K562 (cell line): ENCODE results near the gene FAM149B1. TPM values are rescaled to one million over a fixed set of nuclear protein-coding genes. Genes with fewer than 3 reads are reported as not detected.

ENCODE experiments used
- ATAC-seq: fragments of 200-7000 bp; cut with Tn5 transposase; 3 replicates; pipeline ENCODE4 v1.9.1; 2020; ENCODE audit warnings: moderate library complexity
- BruUV-seq: library from RNA; stranded (reverse); fragments of 400-500 nt; replicated peaks from 2 replicates; lab custom pipeline; 2021; lab: Mats Ljungman, UMichigan
- CTCF ChIA-PET: fragments of 300-600 bp; formaldehyde crosslinking; extraction: SDS; loops from one replicate; lab custom pipeline; 2021; ENCODE audit warnings: low intra/inter-chr PET ratio; lab: Yijun Ruan, JAX
- POLR2A ChIA-PET: fragments of 300-600, 350-650 bp; sonication (Branson Sonifier 250); formaldehyde crosslinking; extraction: SDS; loops from one replicate; lab custom pipeline; 2021; ENCODE audit warnings: antibody characterized with exemption, inconsistent platforms; lab: Yijun Ruan, JAX
- DNase-seq, 4 experiments: peaks; one replicate each; pipeline versions ENCODE4 v3.0.0 to v3.0.0-alpha.2; 2011 to 2018; ENCODE audit warnings: low spot score in 3 of 4, mixed read lengths in 3 of 4; ENCODE audit errors: extremely low read depth in 1 of 4
- FAIRE-seq: peaks from 2 replicates; lab custom pipeline; 2011; peaks lifted over from hg19 to GRCh38; lab: Jason Lieb, UNC
- H2AFZ ChIP-seq: 2 replicates; pipeline ENCODE4 v1.6.0; 2011; ENCODE audit warnings: low read depth, low read length, control low read depth, inconsistent platforms
- H3K27ac ChIP-seq: fragments of 200-600 bp; 3 replicates; pipeline ENCODE4 v1.8.0; 2011; ENCODE audit warnings: low read depth, mild to moderate bottlenecking, control low read depth, inconsistent platforms, low read length, moderate library complexity, mixed read lengths; ENCODE audit errors: extremely low read depth
- H3K27me3 ChIP-seq, 2 experiments: fragments of 300-600 bp in 1 of 2; 2 replicates in 1 of 2; 3 replicates in 1 of 2; pipeline versions ENCODE4 v1.6.0 to v1.8.0; 2011; ENCODE audit warnings: inconsistent platforms in 2 of 2, low read length in 2 of 2, mild to moderate bottlenecking in 1 of 2, mixed read lengths in 1 of 2, moderate library complexity in 1 of 2; ENCODE audit not compliant: control insufficient read depth in 2 of 2, insufficient read depth in 2 of 2
- H3K36me3 ChIP-seq: fragments of 300-600 bp; 3 replicates; pipeline ENCODE4 v1.8.0; 2011; ENCODE audit warnings: mild to moderate bottlenecking, low read length, inconsistent platforms; ENCODE audit not compliant: control insufficient read depth, insufficient read depth
- H3K4me1 ChIP-seq, 2 experiments: fragments of 200-600 bp in 1 of 2; replicated peaks in 1 of 2; 2 replicates in 1 of 2; 3 replicates in 1 of 2; pipeline versions ENCODE4 v1.5.1 to v1.8.0; 2011; ENCODE audit warnings: inconsistent platforms in 2 of 2, low read length in 2 of 2, mild to moderate bottlenecking in 1 of 2, mixed read lengths in 1 of 2, moderate library complexity in 1 of 2; ENCODE audit not compliant: control insufficient read depth in 2 of 2, insufficient read depth in 2 of 2
- H3K4me2 ChIP-seq: 2 replicates; pipeline ENCODE4 v1.6.1; 2011; ENCODE audit warnings: low read length, control low read depth, inconsistent platforms, mixed read lengths; ENCODE audit not compliant: insufficient read depth
- H3K4me3 ChIP-seq: fragments of 200-600 bp; sonication (generic), shearing (Covaris generic); 2 replicates; pipeline ENCODE4 v1.5.1; 2016; ENCODE audit warnings: control low read depth, inconsistent platforms
- H3K79me2 ChIP-seq: fragments of 200-600 bp; 3 replicates; pipeline ENCODE4 v1.8.0; 2011; ENCODE audit warnings: low read length, inconsistent platforms; ENCODE audit not compliant: control insufficient read depth, insufficient read depth
- H3K9ac ChIP-seq, 2 experiments: 2 replicates each; pipeline versions ENCODE4 v1.6.0 to v1.6.1; 2011; ENCODE audit warnings: low read depth in 2 of 2, low read length in 2 of 2, control low read depth in 1 of 2, inconsistent platforms in 1 of 2, mild to moderate bottlenecking in 1 of 2, mixed read lengths in 1 of 2; ENCODE audit not compliant: insufficient read depth in 1 of 2
- H3K9me1 ChIP-seq: one replicate; pipeline ENCODE4 v1.6.0; 2011; ENCODE audit warnings: inconsistent platforms, mild to moderate bottlenecking, low read length, moderate library complexity; ENCODE audit not compliant: control insufficient read depth, insufficient read depth
- H3K9me3 ChIP-seq: replicated peaks from 2 replicates; pipeline ENCODE4 v1.5.1; 2011; ENCODE audit warnings: low read depth, low read length, inconsistent platforms; ENCODE audit not compliant: control insufficient read depth, insufficient read depth
- H4K20me1 ChIP-seq: replicated peaks from 2 replicates; pipeline ENCODE4 v1.6.1; 2011; ENCODE audit warnings: low read length, inconsistent platforms, mixed read lengths; ENCODE audit not compliant: control insufficient read depth, insufficient read depth
- ADNP ChIP-seq: fragments of 200-800 bp; sonication (Bioruptor generic); IDR thresholded peaks from 2 replicates; pipeline ENCODE4 v1.6.1; 2016; ENCODE audit warnings: missing genetic modification characterization, missing compliant biosample characterization
- BCOR ChIP-seq: fragments of 450-650 bp; IDR thresholded peaks from 2 replicates; pipeline ENCODE4 v1.6.1; 2016
- CBX3 ChIP-seq, 2 experiments: IDR thresholded peaks; 1 replicate in 1 of 2; 2 replicates in 1 of 2; pipeline ENCODE4 v1.6.1; 2012; ENCODE audit warnings: inconsistent platforms in 2 of 2, low read length in 2 of 2, borderline replicate concordance in 1 of 2, control low read depth in 1 of 2
- FOXA1 ChIP-seq: fragments of 450-650 bp; IDR thresholded peaks from 2 replicates; pipeline ENCODE4 v1.6.1; 2016; ENCODE audit warnings: mild to moderate bottlenecking, borderline replicate concordance
- GMEB1 ChIP-seq: fragments of 250-450 bp; sonication (Bioruptor Pico); IDR thresholded peaks from 2 replicates; pipeline ENCODE4 v1.4.0; 2020; ENCODE audit warnings: mild to moderate bottlenecking
- PHTF2 ChIP-seq: fragments of 250-450 bp; sonication (Bioruptor Pico); IDR thresholded peaks from 2 replicates; pipeline ENCODE4 v1.5.0; 2021; ENCODE audit warnings: mild to moderate bottlenecking
- PML ChIP-seq: IDR thresholded peaks from 2 replicates; pipeline ENCODE4 v1.6.1; 2012; ENCODE audit warnings: low read length, inconsistent platforms
- RBM25 ChIP-seq: fragments of 200-400 bp; formaldehyde crosslinking; IDR thresholded peaks from 2 replicates; pipeline ENCODE4 v1.6.1; 2018; ENCODE audit warnings: low read length, low read depth, moderate library complexity; ENCODE audit not compliant: severe bottlenecking
- TRIM28 ChIP-seq: fragments of 450-650 bp; IDR thresholded peaks from 2 replicates; pipeline ENCODE4 v1.6.1; 2017
- ZEB2 ChIP-seq: fragments of 450-650 bp; IDR thresholded peaks from 2 replicates; pipeline ENCODE4 v1.6.1; 2016
- ZNF146 ChIP-seq: IDR thresholded peaks from one replicate; pipeline ENCODE4 v1.6.1; 2018; ENCODE audit warnings: missing compliant biosample characterization; ENCODE audit not compliant: unreplicated experiment
- ZNF584 ChIP-seq: fragments of 200-800 bp; sonication (Bioruptor generic); IDR thresholded peaks from 2 replicates; pipeline ENCODE4 v1.6.1; 2016; ENCODE audit warnings: low read depth, mild to moderate bottlenecking, missing genetic modification characterization, missing compliant biosample characterization
- WGBS: fragments of 100-300 bp; shearing (Covaris generic); methylation state at CpG from one replicate; pipeline ENCODE4 v1.1.6; 2016; ENCODE audit warnings: low coverage, mixed read lengths; ENCODE audit not compliant: insufficient coverage; ENCODE audit errors: missing lambda C conversion rate; 5-methylcytosine and 5-hydroxymethylcytosine counted together
- in situ Hi-C: fragments of 300-500 bp; cut with MboI; formaldehyde crosslinking; loops from 4 replicates; pipeline ENCODE4 v1.15.0; 2018; ENCODE audit warnings: inconsistent platforms, mixed read lengths
- intact Hi-C: fragments of 100-400 bp; cut with micrococcal nuclease; formaldehyde crosslinking; loops from 2 replicates; pipeline ENCODE4 v1.14.2; 2022
- polyA plus RNA-seq, 8 experiments: library from polyadenylated mRNA; depleted of rRNA in 4 of 8; stranded (reverse) in 5 of 8; unstranded in 3 of 8; fragments of >200 nt; fragmentation: Nextera tagmentation in 2 of 8; fragmentation: Illumina TruSeq in 1 of 8; extraction: Ambion mirVana in 2 of 8; extraction: Trizol in 1 of 8; gene quantifications; 2 replicates each; pipeline versions ENCODE4 v1.2.1 to v1.2.3, GENCODE V29; 2011 to 2014; ENCODE audit warnings: inconsistent platforms in 1 of 8, missing spikeins in 1 of 8
- total RNA-seq, 7 experiments: library from RNA; depleted of rRNA in 6 of 7; stranded (reverse); fragments of >200 nt in 6 of 7; fragmentation: Illumina TruSeq in 2 of 7; extraction: Trizol in 2 of 7; gene quantifications; 2 replicates each; pipeline versions ENCODE4 v1.2.1 to v1.2.3, GENCODE V29; 2011 to 2021; ENCODE audit warnings: low replicate concordance in 1 of 7
- TF ChIP-seq, protein P1 (sequence below): sonication (generic); formaldehyde crosslinking; IDR thresholded peaks from 2 replicates; pipeline ENCODE4 v1.8.0; 2022; ENCODE audit warnings: missing genetic modification reagents, mild to moderate bottlenecking, borderline replicate concordance

FAM149B1 gene
- total and polyA plus RNA-seq, 9 of the 15 experiments (the other 6 are each of a cell fraction or from before 2014, with no cell fraction given), result 4.2 to 18.5 (median 9.3) TPM

- 54% methylated on average over 1 of the region's 1 CpG for WGBS
- no peaks in the 10 kb centered on the region for H3K79me2 ChIP-seq
- ChIA-PET CTCF (no interaction called here), POLR2A (no interaction called here)
- H2AFZ ChIP-seq, result no peak overlapping the region
- no peak overlapping the region for H3K27ac ChIP-seq
- in situ Hi-C loops (no loop called here), intact Hi-C loops (no loop called here)
- H3K4me2 ChIP-seq, result no peak overlapping the region
- H3K4me3 ChIP-seq, result no peak overlapping the region
- no peaks in the 10 kb centered on the region for H3K36me3 ChIP-seq
- no peak for DNase-seq
- ATAC-seq, result no peak
- TF ChIP-seq ADNP (tag) (no peak), CBX3 (IDR thresholded peaks at IDR 0.05; ENCODE audit: borderline replicate concordance in 1 of 2, low read length in 2 of 2) (0 out of 3 replicates have a peak, but pooled peaks of 1 of the 2 experiments have one; percentile 22), PHTF2 (CRISPR knock-in tag) (no peak), FOXA1 (no peak), ZNF584 (CRISPR knock-in tag) (no peak), PML (no peak), RBM25 (peak; percentile 79), ZNF146 (CRISPR knock-in tag) (peak; percentile 90), GMEB1 (CRISPR knock-in tag) (no peak), TRIM28 (peak; percentile 54), ZEB2 (no peak), BCOR (peak; percentile 36; the same call in 1 of the 2 replicates)
- TF ChIP-seq, protein P1, sequence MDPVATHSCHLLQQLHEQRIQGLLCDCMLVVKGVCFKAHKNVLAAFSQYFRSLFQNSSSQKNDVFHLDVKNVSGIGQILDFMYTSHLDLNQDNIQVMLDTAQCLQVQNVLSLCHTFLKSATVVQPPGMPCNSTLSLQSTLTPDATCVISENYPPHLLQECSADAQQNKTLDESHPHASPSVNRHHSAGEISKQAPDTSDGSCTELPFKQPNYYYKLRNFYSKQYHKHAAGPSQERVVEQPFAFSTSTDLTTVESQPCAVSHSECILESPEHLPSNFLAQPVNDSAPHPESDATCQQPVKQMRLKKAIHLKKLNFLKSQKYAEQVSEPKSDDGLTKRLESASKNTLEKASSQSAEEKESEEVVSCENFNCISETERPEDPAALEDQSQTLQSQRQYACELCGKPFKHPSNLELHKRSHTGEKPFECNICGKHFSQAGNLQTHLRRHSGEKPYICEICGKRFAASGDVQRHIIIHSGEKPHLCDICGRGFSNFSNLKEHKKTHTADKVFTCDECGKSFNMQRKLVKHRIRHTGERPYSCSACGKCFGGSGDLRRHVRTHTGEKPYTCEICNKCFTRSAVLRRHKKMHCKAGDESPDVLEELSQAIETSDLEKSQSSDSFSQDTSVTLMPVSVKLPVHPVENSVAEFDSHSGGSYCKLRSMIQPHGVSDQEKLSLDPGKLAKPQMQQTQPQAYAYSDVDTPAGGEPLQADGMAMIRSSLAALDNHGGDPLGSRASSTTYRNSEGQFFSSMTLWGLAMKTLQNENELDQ (CRISPR knock-in tag), result no peak
- no peaks in the 10 kb centered on the region for H3K9me3 ChIP-seq
- no peaks in the 10 kb centered on the region for H4K20me1 ChIP-seq
- no peaks in the 10 kb centered on the region for H3K9me1 ChIP-seq
- BruUV-seq, result no TSS peak
- FAIRE-seq, result no peak
- H3K9ac ChIP-seq, result no peak overlapping the region
- no peaks in the 10 kb centered on the region for H3K4me1 ChIP-seq
- H3K27me3 ChIP-seq, result no peaks in the 10 kb centered on the region
Measured at GRCh38 chr10:73289958-73290357, 122.0 kb downstream of the FAM149B1 start.
